Measurements from ENCODE around the gene TYRO3. TPM values are rescaled to one million over a fixed set of nuclear protein-coding genes. Genes with fewer than 3 reads are reported as not detected.

Gene TYRO3
- total RNA-seq, 8 experiments from 2014 or later, result 11.8 to 33.2 (median 15.7) TPM

DNA sequence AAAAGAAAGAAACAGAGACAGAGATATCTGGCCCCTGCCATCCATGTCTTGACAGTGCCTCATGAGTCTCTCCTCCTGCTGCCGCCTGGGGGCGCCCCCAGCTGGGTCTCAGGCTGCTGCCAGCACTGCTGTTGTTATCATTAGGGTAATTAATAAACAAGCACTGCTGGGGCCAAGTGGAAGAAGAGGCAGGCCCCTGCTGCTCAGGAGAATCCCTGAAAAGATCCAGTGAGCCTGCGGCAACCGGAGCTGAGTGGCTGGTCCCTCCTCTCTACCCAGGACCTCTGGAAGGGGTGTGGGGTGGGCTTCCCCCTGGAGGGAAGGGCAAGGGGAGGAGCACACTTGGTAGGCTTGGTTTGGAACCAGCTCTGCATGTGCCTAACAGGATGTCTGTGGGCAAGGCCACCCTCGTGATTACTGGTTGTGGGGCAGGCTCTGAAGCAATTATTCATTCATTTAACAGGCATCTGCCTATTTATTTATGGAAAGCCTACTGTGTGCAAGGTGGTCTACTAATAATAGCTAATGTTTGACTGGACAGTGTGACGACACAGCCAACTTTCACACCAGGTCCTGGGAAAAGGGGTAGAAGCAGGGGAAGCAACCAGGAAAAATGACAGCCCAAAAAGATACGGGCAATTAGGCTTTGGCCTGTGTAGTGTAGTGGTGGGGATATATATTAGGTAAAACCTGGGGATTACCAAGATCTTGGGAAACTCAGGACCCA lies 1.2 kb upstream of the TYRO3 start:
- Histone ChIP-seq H3K4me1 (replicated peaks in 1 of 2) (peaks cover 18 to 21% of the 10 kb centered on the region in 2 donors), H3K27ac (no peak overlapping the region), H3K4me3 (peak overlapping the region; percentile 5 to 97 (median 65))
- WGBS, 10 experiments, result 0 to 50% (median 0%) methylated on average over 1 to 3 of the region's 7 CpGs; no CpG with 5 or more reads in 3 of the 10 experiments
- in situ Hi-C loops (cut with MboI; ENCODE audit: low pct_unique_long_range_greater_than_20kb in 2 of 9, low sequenced_read_pairs in 9 of 9, unreplicated experiment in 9 of 9), result loop anchor here in 6 of 9 experiments (10.0 to 25.0 kb wide), 3 partner anchors 229 to 257 kb away; no protein-coding TSS in a partner anchor
- ATAC-seq (replicated peaks in 6 of 8), result peak; percentile 55 to 78 (median 74)

- WGBS, 10 experiments, result 3% methylated on average over 7 of the region's 60 CpGs; no CpG with 5 or more reads in 9 of the 10 experiments
- in situ Hi-C loops (cut with MboI; ENCODE audit: low pct_unique_long_range_greater_than_20kb in 2 of 9, low sequenced_read_pairs in 9 of 9, unreplicated experiment in 9 of 9), result loop anchor here in 6 of 9 experiments (10.0 to 25.0 kb wide), 3 partner anchors 228 to 255 kb away; no protein-coding TSS in a partner anchor
- peak; percentile 0 to 8 (median 4) for ATAC-seq (replicated peaks in 6 of 8)
- H3K27ac ChIP-seq, result peak overlapping the region; percentile 11 to 64
- peak overlapping the region; percentile 58 to 97 (median 65) for H3K4me3 ChIP-seq
- peaks cover 28 to 35% of the 10 kb centered on the region in 2 donors for H3K4me1 ChIP-seq (replicated peaks in 1 of 2)
These were observed 299 bp downstream of the TYRO3 start for GRCh38 chr15:41559239-41559782.

- WGBS, 10 experiments, result 40 to 63% methylated on average over 1 of the region's 2 CpGs; no CpG with 5 or more reads in 8 of the 10 experiments
- in situ Hi-C loops (cut with MboI; ENCODE audit: low pct_unique_long_range_greater_than_20kb in 2 of 9, low sequenced_read_pairs in 9 of 9, unreplicated experiment in 9 of 9), result loop anchor here in 5 of 9 experiments (25.0 kb wide), 2 partner anchors 227 to 252 kb away; no protein-coding TSS in a partner anchor
- Histone ChIP-seq H3K27ac (no peak overlapping the region), H3K4me3 (no peak overlapping the region), H3K4me1 (replicated peaks in 1 of 2) (peaks cover 39 to 45% of the 10 kb centered on the region in 2 donors)
- no peak for ATAC-seq (replicated peaks in 6 of 8)
These were observed 1.5 kb downstream of the TYRO3 start for GRCh38 chr15:41560572-41560874.

GRCh38 chr15:41561104-41561776 lies 2.2 kb downstream of the TYRO3 start:
- WGBS, 10 experiments, result 86 to 100% (median 92%) methylated on average over 1 to 11 of the region's 16 CpGs; no CpG with 5 or more reads in 5 of the 10 experiments
- in situ Hi-C loops (cut with MboI; ENCODE audit: low pct_unique_long_range_greater_than_20kb in 2 of 9, low sequenced_read_pairs in 9 of 9, unreplicated experiment in 9 of 9), result loop anchor here in 5 of 9 experiments (25.0 kb wide), 2 partner anchors 226 to 251 kb away; no protein-coding TSS in a partner anchor
- Histone ChIP-seq H3K4me3 (no peak overlapping the region), H3K27ac (no peak overlapping the region), H3K4me1 (replicated peaks in 1 of 2) (peaks cover 43 to 53% of the 10 kb centered on the region in 2 donors)
- no peak for ATAC-seq (replicated peaks in 6 of 8)

DNA sequence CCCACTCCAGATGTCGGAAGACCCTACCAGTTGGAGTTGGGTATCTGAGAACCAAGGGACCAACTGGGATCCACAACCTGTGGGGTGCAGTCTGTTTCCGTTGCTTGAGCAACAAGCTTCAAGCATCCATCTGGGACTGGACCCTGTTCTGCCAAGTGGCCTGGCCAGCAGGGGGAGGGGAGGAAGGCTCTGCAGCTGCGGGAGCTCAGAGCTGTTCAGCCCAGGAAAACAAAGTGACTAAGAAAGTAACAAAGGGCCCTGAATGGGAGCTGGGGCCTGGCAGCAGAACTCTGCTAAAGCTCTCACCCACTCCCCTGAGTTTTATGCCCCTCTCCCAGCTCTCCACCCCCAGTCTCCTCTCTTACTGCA lies 2.7 kb downstream of the TYRO3 start:
- no peak overlapping the region for H3K4me3 ChIP-seq
- no peak overlapping the region for H3K27ac ChIP-seq
- in situ Hi-C loops (cut with MboI; ENCODE audit: low pct_unique_long_range_greater_than_20kb in 2 of 9, low sequenced_read_pairs in 9 of 9, unreplicated experiment in 9 of 9), result loop anchor here in 5 of 9 experiments (25.0 kb wide), 2 partner anchors 226 to 251 kb away; no protein-coding TSS in a partner anchor
- ATAC-seq (replicated peaks in 6 of 8), result no peak
- peaks cover 43 to 58% of the 10 kb centered on the region in 2 donors for H3K4me1 ChIP-seq (replicated peaks in 1 of 2)
- 40 to 100% (median 75%) methylated on average over 1 to 3 of the region's 3 CpGs; no CpG with 5 or more reads in 6 of the 10 experiments for WGBS, 10 experiments

DNA sequence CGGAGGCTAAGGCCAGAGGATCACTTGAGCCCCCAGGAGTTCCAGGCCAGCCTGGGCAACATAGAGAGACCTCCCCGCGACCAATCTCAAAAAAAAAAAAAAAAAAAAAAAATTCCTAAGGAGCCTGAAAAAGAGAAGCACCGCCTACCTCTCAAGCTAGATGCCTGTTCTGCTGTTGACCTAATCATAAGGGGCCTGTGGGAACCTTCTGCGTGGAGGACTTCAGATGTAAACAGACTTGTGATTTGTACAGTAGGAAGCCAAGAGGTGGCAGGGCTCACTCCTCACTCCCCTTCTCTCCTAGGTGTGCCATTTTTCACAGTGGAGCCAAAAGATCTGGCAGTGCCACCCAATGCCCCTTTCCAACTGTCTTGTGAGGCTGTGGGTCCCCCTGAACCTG lies 3.2 kb downstream of the TYRO3 start:
- Histone ChIP-seq H3K27ac (peak overlapping the region in 1 of 2 donors; percentile 28), H3K4me1 (replicated peaks in 1 of 2) (peaks cover 43 to 63% of the 10 kb centered on the region in 2 donors), H3K4me3 (no peak overlapping the region)
- no peak for ATAC-seq (replicated peaks in 6 of 8)
- 33 to 80% (median 49%) methylated on average over 1 to 5 of the region's 5 CpGs; no CpG with 5 or more reads in 4 of the 10 experiments for WGBS, 10 experiments
- in situ Hi-C loops (cut with MboI; ENCODE audit: low pct_unique_long_range_greater_than_20kb in 2 of 9, low sequenced_read_pairs in 9 of 9, unreplicated experiment in 9 of 9), result loop anchor here in 5 of 9 experiments (25.0 kb wide), 2 partner anchors 225 to 250 kb away; no protein-coding TSS in a partner anchor

GRCh38 chr15:41562784-41563198 lies 3.8 kb downstream of the TYRO3 start:
- no peak overlapping the region for H3K4me3 ChIP-seq
- H3K4me1 ChIP-seq (replicated peaks in 1 of 2), result peaks cover 44 to 68% of the 10 kb centered on the region in 2 donors
- H3K27ac ChIP-seq, result peak overlapping the region in 1 of 2 donors; percentile 28
- 40 to 100% (median 55%) methylated on average over 1 to 3 of the region's 4 CpGs; no CpG with 5 or more reads in 6 of the 10 experiments for WGBS, 10 experiments
- no peak for ATAC-seq (replicated peaks in 6 of 8)
- in situ Hi-C loops (cut with MboI; ENCODE audit: low pct_unique_long_range_greater_than_20kb in 2 of 9, low sequenced_read_pairs in 9 of 9, unreplicated experiment in 9 of 9), result loop anchor here in 5 of 9 experiments (25.0 kb wide), 2 partner anchors 225 to 250 kb away; no protein-coding TSS in a partner anchor

- H3K4me1 ChIP-seq (replicated peaks in 1 of 2), result peaks cover 56 to 78% of the 10 kb centered on the region in 2 donors
- peak; percentile 56 to 94 (median 92) for ATAC-seq (replicated peaks in 6 of 8)
- H3K4me3 ChIP-seq, result no peak overlapping the region
- peak overlapping the region; percentile 32 to 69 for H3K27ac ChIP-seq
- 0 to 83% (median 11%) methylated on average over 1 to 3 of the region's 7 CpGs; no CpG with 5 or more reads in 7 of the 10 experiments for WGBS, 10 experiments
- in situ Hi-C loops (cut with MboI; ENCODE audit: low pct_unique_long_range_greater_than_20kb in 2 of 9, low sequenced_read_pairs in 9 of 9, unreplicated experiment in 9 of 9), result loop anchor here in 5 of 9 experiments (25.0 kb wide), 2 partner anchors 223 to 248 kb away; no protein-coding TSS in a partner anchor
These were observed 5.4 kb downstream of the TYRO3 start for GRCh38 chr15:41564286-41564959.

- Histone ChIP-seq H3K4me1 (replicated peaks in 1 of 2) (peaks cover 53 to 76% of the 10 kb centered on the region in 2 donors), H3K27ac (peak overlapping the region; percentile 32 to 69), H3K4me3 (no peak overlapping the region)
- ATAC-seq (replicated peaks in 6 of 8), result no peak
- in situ Hi-C loops (cut with MboI; ENCODE audit: low pct_unique_long_range_greater_than_20kb in 2 of 9, low sequenced_read_pairs in 9 of 9, unreplicated experiment in 9 of 9), result loop anchor here in 5 of 9 experiments (25.0 kb wide), 2 partner anchors 222 to 247 kb away; no protein-coding TSS in a partner anchor
- WGBS, 10 experiments, result 0 to 100% (median 50%) methylated on average over 1 to 6 of the region's 8 CpGs; no CpG with 5 or more reads in 5 of the 10 experiments
These were observed 6.0 kb downstream of the TYRO3 start for GRCh38 chr15:41564960-41565502.

GRCh38 chr15:41565702-41566101 lies 6.7 kb downstream of the TYRO3 start:
- in situ Hi-C loops (cut with MboI; ENCODE audit: low pct_unique_long_range_greater_than_20kb in 2 of 9, low sequenced_read_pairs in 9 of 9, unreplicated experiment in 9 of 9), result loop anchor here in 5 of 9 experiments (25.0 kb wide), 2 partner anchors 222 to 247 kb away; no protein-coding TSS in a partner anchor
- peaks cover 51 to 75% of the 10 kb centered on the region in 2 donors for H3K4me1 ChIP-seq (replicated peaks in 1 of 2)
- H3K27ac ChIP-seq, result no peak overlapping the region
- ATAC-seq (replicated peaks in 6 of 8), result no peak
- H3K4me3 ChIP-seq, result no peak overlapping the region
- 14 to 100% (median 78%) methylated on average over 1 to 3 of the region's 3 CpGs; no CpG with 5 or more reads in 2 of the 10 experiments for WGBS, 10 experiments

GRCh38 chr15:41566121-41566885 lies 7.3 kb downstream of the TYRO3 start:
- WGBS, 10 experiments, result 51 to 100% (median 86%) methylated on average over 1 to 5 of the region's 9 CpGs; no CpG with 5 or more reads in 2 of the 10 experiments
- no peak for ATAC-seq (replicated peaks in 6 of 8)
- H3K4me1 ChIP-seq (replicated peaks in 1 of 2), result peaks cover 51 to 75% of the 10 kb centered on the region in 2 donors

More at GRCh38 chr15:41566121-41566885, 7.3 kb downstream of the TYRO3 start:
- Histone ChIP-seq H3K27ac (no peak overlapping the region), H3K4me3 (no peak overlapping the region)
- in situ Hi-C loops (cut with MboI; ENCODE audit: low pct_unique_long_range_greater_than_20kb in 2 of 9, low sequenced_read_pairs in 9 of 9, unreplicated experiment in 9 of 9), result loop anchor here in 5 of 9 experiments (25.0 kb wide), 2 partner anchors 221 to 246 kb away; no protein-coding TSS in a partner anchor
